ENCODE measurements around the gene ISLR2. TPM values are rescaled to one million over a fixed set of nuclear protein-coding genes. Genes with fewer than 3 reads are reported as not detected.

ISLR2 gene
- total and polyA plus RNA-seq, 2 experiments from 2014 or later, result 0.20 TPM; not detected in 1

GRCh38 chr15:74178326-74179100, 48.1 kb downstream of the ISLR2 start:
- peaks cover 53% of the 10 kb centered on the region for H3K4me1 ChIP-seq (ENCODE audit: insufficient read depth)
- no peaks in the 10 kb centered on the region for H4K20me1 ChIP-seq (ENCODE audit: insufficient read depth)
- H3K27me3 ChIP-seq (replicated peaks; ENCODE audit: insufficient read depth), result no peaks in the 10 kb centered on the region
- WGBS, 2 experiments (ENCODE audit: low coverage in 1 of 2, low lambda C conversion rate in 2 of 2, missing lambda C conversion rate in 2 of 2), result 89 to 92% methylated on average over 5 to 7 of the region's 7 CpGs
- H3K79me2 ChIP-seq (ENCODE audit: insufficient read depth), result peaks cover 4% of the 10 kb centered on the region; the same call in 1 of the 2 replicates
- H3K9ac ChIP-seq, result peak overlapping the region; percentile 53
- H3K27ac ChIP-seq, result peak overlapping the region; percentile 96
- peak overlapping the region; percentile 60 for H3K4me2 ChIP-seq (ENCODE audit: unreplicated experiment)
- H3K4me3 ChIP-seq, result no peak overlapping the region
- H3K36me3 ChIP-seq (ENCODE audit: low read depth), result no peaks in the 10 kb centered on the region
- in situ Hi-C loops (cut with MboI), result no loop called here
- peaks cover 26% of the 10 kb centered on the region for H3F3A ChIP-seq (ENCODE audit: insufficient read depth)
- H3K9me2 ChIP-seq (ENCODE audit: insufficient read depth), result no peaks in the 10 kb centered on the region
- no peak for TF ChIP-seq EZH2 (IDR thresholded peaks at IDR 0.05; ENCODE audit: insufficient read depth, poor library complexity, severe bottlenecking)
- TF ChIP-seq EZH2phosphoT487 (IDR thresholded peaks at IDR 0.05; ENCODE audit: insufficient read depth, low read depth), result no peak
- no peaks in the 10 kb centered on the region for H3K9me3 ChIP-seq (ENCODE audit: low read depth)
- no peak overlapping the region for H2AFZ ChIP-seq
- DNase-seq, result no peak

GRCh38 chr15:74179101-74179841, 48.9 kb downstream of the ISLR2 start:
- 17 to 19% methylated on average over 12 to 13 of the region's 13 CpGs for WGBS, 2 experiments (ENCODE audit: low coverage in 1 of 2, low lambda C conversion rate in 2 of 2, missing lambda C conversion rate in 2 of 2)
- H3F3A ChIP-seq (ENCODE audit: insufficient read depth), result peaks cover 26% of the 10 kb centered on the region
- H3K36me3 ChIP-seq (ENCODE audit: low read depth), result no peaks in the 10 kb centered on the region
- TF ChIP-seq EZH2 (IDR thresholded peaks at IDR 0.05; ENCODE audit: insufficient read depth, poor library complexity, severe bottlenecking) (no peak), EZH2phosphoT487 (IDR thresholded peaks at IDR 0.05; ENCODE audit: insufficient read depth, low read depth) (no peak)
- H3K79me2 ChIP-seq (ENCODE audit: insufficient read depth), result peaks cover 4% of the 10 kb centered on the region; the same call in 1 of the 2 replicates
- peaks cover 50% of the 10 kb centered on the region for H3K4me1 ChIP-seq (ENCODE audit: insufficient read depth)
- H2AFZ ChIP-seq, result no peak overlapping the region
- H3K27ac ChIP-seq, result peak overlapping the region; percentile 96
- in situ Hi-C loops (cut with MboI), result no loop called here
- H3K9me2 ChIP-seq (ENCODE audit: insufficient read depth), result no peaks in the 10 kb centered on the region
- peak overlapping the region; percentile 60 for H3K4me2 ChIP-seq (ENCODE audit: unreplicated experiment)
- peak; percentile 98 for DNase-seq
- H4K20me1 ChIP-seq (ENCODE audit: insufficient read depth), result no peaks in the 10 kb centered on the region
- H3K4me3 ChIP-seq, result no peak overlapping the region
- no peaks in the 10 kb centered on the region for H3K9me3 ChIP-seq (ENCODE audit: low read depth)
- H3K9ac ChIP-seq, result peak overlapping the region; percentile 78
- no peaks in the 10 kb centered on the region for H3K27me3 ChIP-seq (replicated peaks; ENCODE audit: insufficient read depth)

GRCh38 chr15:74179983-74180880, 49.8 kb downstream of the ISLR2 start:
- Histone ChIP-seq H3K4me1 (ENCODE audit: insufficient read depth) (peaks cover 47% of the 10 kb centered on the region), H3K4me2 (ENCODE audit: unreplicated experiment) (peak overlapping the region; percentile 42), H3K79me2 (ENCODE audit: insufficient read depth) (no peaks in the 10 kb centered on the region), H4K20me1 (ENCODE audit: insufficient read depth) (no peaks in the 10 kb centered on the region), H3K27me3 (replicated peaks; ENCODE audit: insufficient read depth) (no peaks in the 10 kb centered on the region), H2AFZ (no peak overlapping the region), H3K4me3 (no peak overlapping the region), H3K9me3 (ENCODE audit: low read depth) (no peaks in the 10 kb centered on the region), H3K36me3 (ENCODE audit: low read depth) (no peaks in the 10 kb centered on the region), H3K9me2 (ENCODE audit: insufficient read depth) (no peaks in the 10 kb centered on the region), H3K27ac (peak overlapping the region; percentile 96), H3F3A (ENCODE audit: insufficient read depth) (peaks cover 26% of the 10 kb centered on the region), H3K9ac (peak overlapping the region; percentile 78)
- in situ Hi-C loops (cut with MboI), result no loop called here
- DNase-seq, result peak; percentile 94
- no peak for TF ChIP-seq EZH2 (IDR thresholded peaks at IDR 0.05; ENCODE audit: insufficient read depth, poor library complexity, severe bottlenecking)
- TF ChIP-seq EZH2phosphoT487 (IDR thresholded peaks at IDR 0.05; ENCODE audit: insufficient read depth, low read depth), result no peak
- 11 to 14% methylated on average over 17 of the region's 17 CpGs for WGBS, 2 experiments (ENCODE audit: low coverage in 1 of 2, low lambda C conversion rate in 2 of 2, missing lambda C conversion rate in 2 of 2)

Measured in GM23248 (cell line).